Left kidney (tissue), 8 donors: ENCODE data around the gene ASF1A. TPM values are rescaled to one million over a fixed set of nuclear protein-coding genes. Genes with fewer than 3 reads are reported as not detected.
A peak's percentile ranks its signal among the peaks of the same experiment; 100 is the strongest.
"Not testable (repeated sequence)": the region's sequence is repeated elsewhere in the genome, so short reads cannot be mapped to it uniquely, and the experiment has no call there.

Experiments used
- DNase-seq: peaks from one replicate; pipeline ENCODE4 v3.0.0-alpha.2; 2013
- long read RNA-seq, 8 donors: transcript quantifications; one replicate each; lab custom pipeline, GENCODE V29; 2026
- polyA plus RNA-seq: library from polyadenylated mRNA; unstranded; fragments of 120-200 nt; gene quantifications from one replicate; pipeline ENCODE4 v1.2.1, GENCODE V29; 2013; ENCODE audit not compliant: insufficient read length

The ASF1A gene
- 41.0 TPM for polyA plus RNA-seq
- long read RNA-seq, donor 1, transcript ASF1A-201 (4 exons, 2,362 nt), result major isoform, 35 of 35 reads
- long read RNA-seq, donor 1, partial matches to known transcripts, result 0 of 35 reads
- long read RNA-seq, donor 1, other reads (novel, unspliced or antisense), result 0 of 35 reads
- long read RNA-seq, donor 2, transcript ASF1A-201 (4 exons, 2,362 nt), result major isoform, 21 of 22 reads
- long read RNA-seq, donor 2, partial matches to known transcripts, result 0 of 22 reads
- long read RNA-seq, donor 2, other reads (novel, unspliced or antisense), result 0 of 22 reads
- long read RNA-seq, donor 3, transcript ASF1A-201 (4 exons, 2,362 nt), result major isoform, 22 of 23 reads
- long read RNA-seq, donor 3, partial matches to known transcripts, result 0 of 23 reads
- long read RNA-seq, donor 3, other reads (novel, unspliced or antisense), result 0 of 23 reads
- long read RNA-seq, donor 4, partial matches to known transcripts, result 0 of 1 reads
- long read RNA-seq, donor 4, other reads (novel, unspliced or antisense), result 0 of 1 reads
- long read RNA-seq, donor 5, transcript ASF1A-201 (4 exons, 2,362 nt), result major isoform, 34 of 34 reads
- long read RNA-seq, donor 5, partial matches to known transcripts, result 0 of 34 reads
- long read RNA-seq, donor 5, other reads (novel, unspliced or antisense), result 0 of 34 reads
- long read RNA-seq, donor 6, transcript ASF1A-201 (4 exons, 2,362 nt), result major isoform, 27 of 39 reads
- long read RNA-seq, donor 6, partial matches to known transcripts, result 12 of 39 reads
- long read RNA-seq, donor 6, other reads (novel, unspliced or antisense), result 0 of 39 reads
- long read RNA-seq, donor 7, transcript ASF1A-201 (4 exons, 2,362 nt), result major isoform, 37 of 42 reads
- long read RNA-seq, donor 7, partial matches to known transcripts, result 0 of 42 reads
- long read RNA-seq, donor 7, other reads (novel, unspliced or antisense), result 5 of 42 reads
- long read RNA-seq, donor 8, transcript ASF1A-201 (4 exons, 2,362 nt), result major isoform, 12 of 12 reads
- long read RNA-seq, donor 8, partial matches to known transcripts, result 0 of 12 reads
- long read RNA-seq, donor 8, other reads (novel, unspliced or antisense), result 0 of 12 reads

DNA sequence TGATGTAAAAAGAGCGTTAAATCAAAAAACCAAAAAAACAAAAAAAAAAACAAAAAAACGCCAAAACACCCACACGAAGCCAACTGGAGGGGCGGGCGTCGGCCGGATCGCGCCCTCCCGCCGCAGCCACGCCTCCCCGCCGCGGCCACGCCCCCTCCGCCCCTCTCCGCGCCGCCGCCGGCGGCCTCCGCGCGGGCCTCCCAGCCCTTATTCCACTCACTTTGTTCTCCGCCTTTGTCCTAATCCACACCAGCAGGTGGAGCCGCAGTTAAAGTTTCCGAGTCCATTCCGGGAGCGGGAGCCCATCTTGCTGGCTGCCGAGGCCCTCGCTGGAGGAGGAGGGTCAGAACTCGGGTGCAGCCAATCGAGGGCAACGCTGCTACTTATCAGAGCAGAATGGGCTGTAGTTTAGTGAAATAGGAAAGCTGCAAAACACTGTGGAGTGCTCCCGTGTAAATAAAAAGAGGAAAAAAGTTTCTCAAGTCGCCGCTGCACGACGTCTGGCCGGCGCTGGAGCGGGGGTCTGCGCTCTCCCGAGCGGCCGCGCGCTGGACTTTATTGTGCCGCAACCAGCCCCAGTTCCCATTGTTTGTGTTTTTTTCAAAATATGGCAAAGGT is at the start of gene ASF1A:
Gene ASF1A (plus strand): TSS at position 346 of the 618 bp plus-strand sequence. CDS start 262 bp downstream, at position 608.
- DNase-seq, result peak; percentile 99

DNA sequence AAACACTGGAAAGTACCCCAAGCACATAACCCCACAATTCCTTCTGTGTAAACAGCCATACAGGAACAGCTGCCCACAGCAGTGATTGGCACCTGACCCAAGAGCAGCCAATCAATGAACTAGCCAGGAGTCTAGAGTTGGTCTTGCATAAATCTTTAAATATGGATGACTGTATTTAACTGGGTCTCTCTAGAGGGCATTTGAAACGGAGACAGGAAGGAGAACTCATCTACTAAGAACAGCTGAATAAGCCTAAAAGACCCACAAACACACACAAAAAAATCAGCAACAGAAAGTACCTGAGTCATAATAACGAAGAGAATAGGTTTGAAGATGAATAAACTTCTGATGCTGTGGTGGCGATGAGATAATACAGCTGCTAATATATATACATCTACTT is 49.0 kb upstream of the ASF1A start:
- DNase-seq, result no peak

DNA sequence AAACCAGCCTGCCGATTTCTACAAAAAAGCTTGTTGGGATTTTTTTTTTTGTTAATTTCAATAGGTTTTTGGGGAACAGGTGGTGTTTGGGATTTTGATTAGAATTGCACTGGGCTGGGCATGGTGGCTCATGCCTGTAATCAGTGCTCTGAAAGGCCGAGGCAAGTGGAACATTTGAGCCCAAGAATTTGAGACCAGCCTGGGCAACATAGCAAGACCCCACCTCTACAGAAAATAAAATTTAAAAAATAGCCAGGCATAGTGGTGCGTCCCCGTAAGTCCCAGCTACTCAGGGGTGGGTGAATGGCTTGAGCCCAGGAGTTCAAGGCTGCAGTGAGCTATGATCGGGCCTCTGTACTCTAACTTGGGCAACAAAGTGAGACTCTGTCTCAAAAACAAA is 40.5 kb upstream of the ASF1A start:
- DNase-seq, result no peak

DNA sequence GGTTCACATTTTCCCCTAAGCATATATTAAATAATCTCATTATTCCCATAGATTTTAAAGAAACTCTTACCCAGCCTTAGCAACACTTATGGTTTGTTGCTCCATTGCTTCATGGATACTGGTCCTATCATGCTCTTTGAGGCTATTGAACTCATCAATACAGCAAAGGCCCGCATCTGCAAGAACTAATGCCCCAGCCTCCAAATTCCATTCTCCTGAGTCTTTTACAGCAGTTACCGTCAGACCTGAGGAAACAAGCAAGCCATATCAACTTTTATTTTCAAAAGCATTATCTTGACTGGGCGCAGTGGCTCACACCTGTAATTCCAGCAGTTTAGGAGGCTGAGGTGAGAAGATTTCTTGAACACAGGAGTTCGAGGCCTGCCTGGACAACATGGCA is 37.7 kb upstream of the ASF1A start:
- DNase-seq, result no peak

GRCh38 chr6:118859517-118860064 is 34.4 kb upstream of the ASF1A start:
- no peak for DNase-seq

DNA sequence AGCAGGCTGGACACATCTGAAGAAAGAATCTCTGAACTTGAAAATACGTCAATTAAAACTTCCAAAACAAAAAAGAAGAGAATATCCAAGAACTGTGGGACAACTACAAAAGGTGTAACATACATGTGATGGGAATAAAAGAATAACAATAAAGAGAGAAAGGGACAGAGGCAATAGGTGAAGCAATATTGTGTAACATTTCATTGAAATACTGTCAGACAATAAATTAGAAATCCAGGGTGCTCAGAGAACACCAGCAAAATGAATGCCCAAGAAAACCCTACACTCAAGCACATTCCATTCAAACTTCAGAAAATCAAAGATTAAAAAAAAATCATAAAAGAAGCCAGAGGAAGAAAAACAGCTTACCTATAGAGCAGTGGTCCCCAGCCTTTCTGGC is 33.6 kb upstream of the ASF1A start:
- DNase-seq, result no peak

GRCh38 chr6:118860880-118861279 is 33.1 kb upstream of the ASF1A start:
- DNase-seq, result no peak

- DNase-seq, result no peak
Observed at GRCh38 chr6:118862443-118862842, 31.5 kb upstream of the ASF1A start.

DNA sequence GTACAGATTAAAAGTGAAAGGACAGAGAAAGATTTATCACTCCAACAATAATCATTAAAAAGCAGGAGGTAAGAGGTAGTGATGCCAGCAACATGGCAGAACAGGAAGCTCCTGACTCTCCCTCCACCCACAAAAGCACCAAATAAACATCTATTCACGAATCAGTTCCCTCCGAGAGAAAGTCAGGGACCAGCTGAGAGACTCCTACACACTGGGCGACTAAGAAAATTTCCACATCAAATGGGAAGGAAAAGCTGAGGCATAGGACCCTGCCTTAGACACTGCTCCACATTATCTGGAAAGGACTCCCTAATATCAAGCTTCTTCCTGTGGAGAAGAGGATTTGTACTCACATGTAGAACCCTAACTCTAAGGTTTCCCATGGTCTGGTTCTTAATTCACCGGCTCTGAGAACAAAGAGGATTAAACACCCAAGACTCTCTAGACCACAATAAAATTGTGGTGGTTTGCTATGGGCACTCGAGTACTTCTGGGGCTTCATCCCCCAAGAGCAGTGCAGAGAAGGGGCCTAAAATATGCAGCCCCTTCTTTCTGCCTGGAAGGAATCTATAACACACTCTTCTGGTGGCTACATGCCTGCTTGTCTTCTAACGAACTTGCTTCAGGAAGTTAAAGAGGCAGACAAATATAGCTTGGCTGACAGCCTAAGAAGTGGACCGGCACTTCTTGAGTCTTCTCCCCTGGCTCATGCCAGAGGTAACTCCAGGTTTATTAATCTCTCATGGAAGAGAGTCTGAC is 29.4 kb upstream of the ASF1A start:
- DNase-seq, result no peak

DNA sequence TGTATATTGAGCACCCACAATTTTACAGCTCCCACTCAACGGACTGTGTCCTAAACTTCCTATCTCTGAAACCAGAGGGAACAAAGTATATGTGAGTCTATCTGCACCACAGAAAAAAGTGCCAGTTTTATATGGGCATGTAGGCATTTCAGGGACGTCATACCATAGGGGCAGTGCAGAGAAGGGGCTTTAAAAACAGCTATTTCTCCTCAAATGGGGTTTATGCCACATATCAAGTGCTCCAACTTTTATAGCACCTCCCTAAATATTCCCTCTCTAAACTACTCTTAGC is 28.9 kb upstream of the ASF1A start:
- no peak for DNase-seq

GRCh38 chr6:118867181-118867580 is 26.8 kb upstream of the ASF1A start:
- DNase-seq, result no peak

DNA sequence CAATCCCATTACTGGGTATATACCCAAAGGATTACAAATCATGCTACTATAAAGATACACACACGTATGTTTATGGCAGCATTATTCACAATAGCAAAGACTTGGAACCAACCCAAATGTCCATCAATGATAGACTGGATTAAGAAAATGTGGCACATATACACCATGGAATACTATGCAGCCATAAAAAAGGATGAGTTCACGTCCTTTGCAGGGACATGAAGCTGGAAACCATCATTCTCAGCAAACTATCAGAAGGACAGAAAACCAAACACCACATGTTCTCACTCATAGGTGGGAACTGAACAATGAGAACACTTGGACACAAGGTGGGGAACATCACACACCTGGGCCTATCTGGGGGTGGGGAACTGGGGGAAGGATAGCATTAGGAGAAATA is 25.1 kb upstream of the ASF1A start:
- DNase-seq, result not testable (repeated sequence)

DNA sequence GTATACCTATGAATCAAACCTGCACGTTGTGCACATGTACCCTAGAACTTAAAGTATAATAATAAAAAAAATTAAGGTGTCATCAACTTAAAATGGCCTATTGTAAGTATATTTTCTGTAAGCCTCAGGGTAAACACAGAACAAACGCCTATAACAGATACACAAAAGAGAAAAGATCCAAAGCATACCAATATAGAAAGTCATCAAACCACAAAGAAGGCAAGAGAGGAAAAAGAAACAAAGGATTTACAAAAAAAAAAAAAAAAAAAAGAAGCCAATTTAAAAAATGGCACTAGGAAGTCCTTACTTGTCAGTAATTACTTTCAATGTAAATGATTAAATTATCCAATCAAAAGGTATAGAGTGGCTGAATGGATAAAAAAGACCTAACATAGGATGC is 24.6 kb upstream of the ASF1A start:
- no peak for DNase-seq

DNA sequence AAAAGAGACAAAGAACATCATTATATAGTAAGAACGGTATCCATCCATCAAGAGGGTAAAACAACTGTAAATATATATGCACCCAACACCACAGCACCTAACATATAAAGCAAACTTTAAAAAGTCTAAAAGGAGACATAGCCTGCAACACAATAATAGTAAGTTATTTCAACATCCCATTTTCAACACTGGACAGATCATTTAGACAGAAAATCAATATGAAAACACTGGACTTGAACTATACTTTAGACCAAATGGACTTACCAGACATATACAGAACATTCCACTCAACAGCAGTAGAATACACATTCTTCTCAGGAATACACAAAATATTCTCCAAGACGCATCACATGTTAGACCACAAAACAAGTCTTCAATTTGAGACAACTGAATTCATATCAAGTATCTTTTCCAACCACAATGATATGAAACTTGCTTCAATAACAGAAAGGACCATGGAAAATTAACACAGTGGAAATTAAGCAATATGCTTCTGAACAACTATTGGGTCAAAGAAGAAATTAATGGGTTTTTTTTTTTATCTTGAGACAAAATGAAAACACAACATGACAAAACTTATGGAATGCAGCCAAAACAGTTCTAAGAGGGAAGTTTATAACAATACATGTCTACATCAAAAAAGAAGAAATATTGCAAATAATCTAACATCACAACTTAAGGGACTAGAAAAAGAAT is 23.9 kb upstream of the ASF1A start:
- no peak for DNase-seq

GRCh38 chr6:118871331-118871730 is 22.6 kb upstream of the ASF1A start:
- DNase-seq, result no peak

GRCh38 chr6:118872318-118872717 is 21.6 kb upstream of the ASF1A start:
- no peak for DNase-seq

- no peak for DNase-seq
Observed at GRCh38 chr6:118872726-118873125, 21.2 kb upstream of the ASF1A start.

DNA sequence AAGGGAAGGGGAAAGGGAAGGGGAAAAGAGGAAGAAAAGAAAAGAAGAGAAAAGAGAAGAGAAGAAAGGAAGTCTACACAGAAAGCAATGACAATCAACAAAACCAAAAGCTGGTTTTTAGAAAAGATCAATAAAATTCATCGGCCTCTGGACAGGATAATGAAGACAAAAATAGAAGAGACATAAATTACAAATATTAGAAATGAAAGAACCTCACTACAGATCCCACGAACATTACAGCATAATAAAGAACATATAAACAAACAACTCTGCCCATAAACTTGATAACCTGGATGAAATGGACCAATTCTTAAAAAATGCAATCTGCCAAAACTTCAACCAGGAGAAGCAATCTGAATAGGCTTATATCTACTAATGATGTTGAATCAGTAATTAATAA is 20.7 kb upstream of the ASF1A start:
- no peak for DNase-seq

DNA sequence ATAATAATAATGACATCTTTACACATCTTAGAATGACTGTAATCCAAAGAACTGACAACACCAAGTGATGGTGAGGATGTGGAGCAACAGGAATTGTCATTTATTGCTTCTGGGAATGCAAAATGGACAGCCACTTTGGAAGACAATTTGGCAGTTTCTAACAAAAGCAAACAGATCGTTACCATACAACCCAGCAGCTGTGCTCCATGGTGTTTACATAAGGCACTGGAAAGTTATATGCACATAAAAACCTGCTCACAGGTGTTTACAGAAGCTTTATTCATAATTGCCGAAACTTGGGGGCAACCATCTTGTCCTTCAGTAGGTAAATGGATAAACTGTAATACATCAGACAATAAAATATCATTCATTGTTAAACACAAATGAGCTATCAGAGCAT is 18.3 kb upstream of the ASF1A start:
- DNase-seq, result no peak

- no peak for DNase-seq
Observed at GRCh38 chr6:118876198-118876597, 17.8 kb upstream of the ASF1A start.

GRCh38 chr6:118876814-118877213 is 17.1 kb upstream of the ASF1A start:
- no peak for DNase-seq
